K562 (cell line): ENCODE data around the gene ITGB2. TPM values are rescaled to one million over a fixed set of nuclear protein-coding genes. Genes with fewer than 3 reads are reported as not detected.

Experiments used
- ATAC-seq: fragments of 200-7000 bp; cut with Tn5 transposase; 3 replicates; pipeline ENCODE4 v1.9.1; 2020; ENCODE audit warnings: moderate library complexity
- BruUV-seq: library from RNA; stranded (reverse); fragments of 400-500 nt; replicated peaks from 2 replicates; lab custom pipeline; 2021; lab: Mats Ljungman, UMichigan
- CTCF ChIA-PET: fragments of 300-600 bp; formaldehyde crosslinking; extraction: SDS; loops from one replicate; lab custom pipeline; 2021; ENCODE audit warnings: low intra/inter-chr PET ratio; lab: Yijun Ruan, JAX
- POLR2A ChIA-PET: fragments of 300-600, 350-650 bp; sonication (Branson Sonifier 250); formaldehyde crosslinking; extraction: SDS; loops from one replicate; lab custom pipeline; 2021; ENCODE audit warnings: antibody characterized with exemption, inconsistent platforms; lab: Yijun Ruan, JAX
- DNase-seq, 4 experiments: peaks; one replicate each; pipeline versions ENCODE4 v3.0.0 to v3.0.0-alpha.2; 2011 to 2018; ENCODE audit warnings: low spot score in 3 of 4, mixed read lengths in 3 of 4; ENCODE audit errors: extremely low read depth in 1 of 4
- FAIRE-seq: peaks from 2 replicates; lab custom pipeline; 2011; peaks lifted over from hg19 to GRCh38; lab: Jason Lieb, UNC
- H2AFZ ChIP-seq: 2 replicates; pipeline ENCODE4 v1.6.0; 2011; ENCODE audit warnings: low read depth, low read length, control low read depth, inconsistent platforms
- H3K27ac ChIP-seq: fragments of 200-600 bp; 3 replicates; pipeline ENCODE4 v1.8.0; 2011; ENCODE audit warnings: low read depth, mild to moderate bottlenecking, control low read depth, inconsistent platforms, low read length, moderate library complexity, mixed read lengths; ENCODE audit errors: extremely low read depth
- H3K27me3 ChIP-seq, 2 experiments: fragments of 300-600 bp in 1 of 2; 2 replicates in 1 of 2; 3 replicates in 1 of 2; pipeline versions ENCODE4 v1.6.0 to v1.8.0; 2011; ENCODE audit warnings: inconsistent platforms in 2 of 2, low read length in 2 of 2, mild to moderate bottlenecking in 1 of 2, mixed read lengths in 1 of 2, moderate library complexity in 1 of 2; ENCODE audit not compliant: control insufficient read depth in 2 of 2, insufficient read depth in 2 of 2
- H3K36me3 ChIP-seq: fragments of 300-600 bp; 3 replicates; pipeline ENCODE4 v1.8.0; 2011; ENCODE audit warnings: mild to moderate bottlenecking, low read length, inconsistent platforms; ENCODE audit not compliant: control insufficient read depth, insufficient read depth
- H3K4me1 ChIP-seq, 2 experiments: fragments of 200-600 bp in 1 of 2; replicated peaks in 1 of 2; 2 replicates in 1 of 2; 3 replicates in 1 of 2; pipeline versions ENCODE4 v1.5.1 to v1.8.0; 2011; ENCODE audit warnings: inconsistent platforms in 2 of 2, low read length in 2 of 2, mild to moderate bottlenecking in 1 of 2, mixed read lengths in 1 of 2, moderate library complexity in 1 of 2; ENCODE audit not compliant: control insufficient read depth in 2 of 2, insufficient read depth in 2 of 2
- H3K4me2 ChIP-seq: 2 replicates; pipeline ENCODE4 v1.6.1; 2011; ENCODE audit warnings: low read length, control low read depth, inconsistent platforms, mixed read lengths; ENCODE audit not compliant: insufficient read depth
- H3K4me3 ChIP-seq: fragments of 200-600 bp; sonication (generic), shearing (Covaris generic); 2 replicates; pipeline ENCODE4 v1.5.1; 2016; ENCODE audit warnings: control low read depth, inconsistent platforms
- H3K79me2 ChIP-seq: fragments of 200-600 bp; 3 replicates; pipeline ENCODE4 v1.8.0; 2011; ENCODE audit warnings: low read length, inconsistent platforms; ENCODE audit not compliant: control insufficient read depth, insufficient read depth
- H3K9ac ChIP-seq, 2 experiments: 2 replicates each; pipeline versions ENCODE4 v1.6.0 to v1.6.1; 2011; ENCODE audit warnings: low read depth in 2 of 2, low read length in 2 of 2, control low read depth in 1 of 2, inconsistent platforms in 1 of 2, mild to moderate bottlenecking in 1 of 2, mixed read lengths in 1 of 2; ENCODE audit not compliant: insufficient read depth in 1 of 2
- H3K9me1 ChIP-seq: one replicate; pipeline ENCODE4 v1.6.0; 2011; ENCODE audit warnings: inconsistent platforms, mild to moderate bottlenecking, low read length, moderate library complexity; ENCODE audit not compliant: control insufficient read depth, insufficient read depth
- H3K9me3 ChIP-seq: replicated peaks from 2 replicates; pipeline ENCODE4 v1.5.1; 2011; ENCODE audit warnings: low read depth, low read length, inconsistent platforms; ENCODE audit not compliant: control insufficient read depth, insufficient read depth
- H4K20me1 ChIP-seq: replicated peaks from 2 replicates; pipeline ENCODE4 v1.6.1; 2011; ENCODE audit warnings: low read length, inconsistent platforms, mixed read lengths; ENCODE audit not compliant: control insufficient read depth, insufficient read depth
- BDP1 ChIP-seq: IDR thresholded peaks from 3 replicates; pipeline ENCODE4 v1.6.1; 2011; ENCODE audit not compliant: insufficient read length, insufficient read depth
- ELF4 ChIP-seq: fragments of 450-650 bp; formaldehyde crosslinking; IDR thresholded peaks from 2 replicates; pipeline ENCODE4 v1.4.0; 2022; ENCODE audit warnings: missing genetic modification characterization
- HDAC2 ChIP-seq: fragments of 450-650 bp; IDR thresholded peaks from 2 replicates; pipeline ENCODE4 v1.6.1; 2016; ENCODE audit warnings: mild to moderate bottlenecking
- POLR2G ChIP-seq: fragments of 200-400 bp; formaldehyde crosslinking; IDR thresholded peaks from 2 replicates; pipeline ENCODE4 v1.6.1; 2017; ENCODE audit warnings: low read depth, mild to moderate bottlenecking, antibody characterized with exemption, low read length, moderate library complexity
- TCFL5 ChIP-seq: fragments of 250-450 bp; sonication (Bioruptor Pico); conservative IDR thresholded peaks from 2 replicates; pipeline ENCODE4 v1.6.1; 2021; ENCODE audit warnings: mild to moderate bottlenecking, moderate library complexity, matching md5 sums
- WGBS: fragments of 100-300 bp; shearing (Covaris generic); methylation state at CpG from one replicate; pipeline ENCODE4 v1.1.6; 2016; ENCODE audit warnings: low coverage, mixed read lengths; ENCODE audit not compliant: insufficient coverage; ENCODE audit errors: missing lambda C conversion rate; 5-methylcytosine and 5-hydroxymethylcytosine counted together
- in situ Hi-C: fragments of 300-500 bp; cut with MboI; formaldehyde crosslinking; loops from 4 replicates; pipeline ENCODE4 v1.15.0; 2018; ENCODE audit warnings: inconsistent platforms, mixed read lengths
- intact Hi-C: fragments of 100-400 bp; cut with micrococcal nuclease; formaldehyde crosslinking; loops from 2 replicates; pipeline ENCODE4 v1.14.2; 2022
- polyA plus RNA-seq, 8 experiments: library from polyadenylated mRNA; depleted of rRNA in 4 of 8; stranded (reverse) in 5 of 8; unstranded in 3 of 8; fragments of >200 nt; fragmentation: Nextera tagmentation in 2 of 8; fragmentation: Illumina TruSeq in 1 of 8; extraction: Ambion mirVana in 2 of 8; extraction: Trizol in 1 of 8; gene quantifications; 2 replicates each; pipeline versions ENCODE4 v1.2.1 to v1.2.3, GENCODE V29; 2011 to 2014; ENCODE audit warnings: inconsistent platforms in 1 of 8, missing spikeins in 1 of 8
- total RNA-seq, 7 experiments: library from RNA; depleted of rRNA in 6 of 7; stranded (reverse); fragments of >200 nt in 6 of 7; fragmentation: Illumina TruSeq in 2 of 7; extraction: Trizol in 2 of 7; gene quantifications; 2 replicates each; pipeline versions ENCODE4 v1.2.1 to v1.2.3, GENCODE V29; 2011 to 2021; ENCODE audit warnings: low replicate concordance in 1 of 7

ITGB2 gene
- total and polyA plus RNA-seq, 9 of the 15 experiments (the other 6 are each of a cell fraction or from before 2014, with no cell fraction given): 0.07 to 1.3 (median 0.51) TPM; not detected in 2

- intact Hi-C loops: no loop called here
- no peak overlapping the region for H2AFZ ChIP-seq
- no peaks in the 10 kb centered on the region for H3K9me3 ChIP-seq
- BruUV-seq: no TSS peak
- H3K9ac ChIP-seq: no peak overlapping the region
- peaks cover 23 to 51% of the 10 kb centered on the region in 2 experiments for H3K4me1 ChIP-seq
- DNase-seq: no peak
- H4K20me1 ChIP-seq: peaks cover 6% of the 10 kb centered on the region
- no peaks in the 10 kb centered on the region for H3K27me3 ChIP-seq
- no peak overlapping the region for H3K4me2 ChIP-seq
- H3K27ac ChIP-seq: no peak overlapping the region
- POLR2A ChIA-PET: interaction anchor here (0.6 to 1.0 kb wide), 3 partner anchors 8 to 41 kb away, joined by 3 to 4 read pairs (median 3); no protein-coding TSS in a partner anchor
- TF ChIP-seq TCFL5 (CRISPR knock-in tag) (no peak), HDAC2 (no peak)
- TF ChIP-seq, all 486 proteins: peak for 0
- ATAC-seq: no peak
- CTCF ChIA-PET: no interaction called here
- Histone ChIP-seq H3K36me3 (peaks cover 76% of the 10 kb centered on the region), H3K4me3 (no peak overlapping the region), H3K79me2 (peaks cover 35% of the 10 kb centered on the region), H3K9me1 (peaks cover 2% of the 10 kb centered on the region)
- no peak for FAIRE-seq
- WGBS: 83% methylated on average over 10 of the region's 10 CpGs
- in situ Hi-C loops: no loop called here
Observed at GRCh38 chr21:44858791-44859190, 61.9 kb downstream of the ITGB2 start.

- 93% methylated on average over 15 of the region's 15 CpGs for WGBS
- Histone ChIP-seq H3K4me2 (no peak overlapping the region), H3K9ac (peak overlapping the region in 1 of 2 experiments; percentile 27; a peak in 1 of 4 replicates), H3K27ac (no peak overlapping the region), H2AFZ (no peak overlapping the region), H3K27me3 (no peaks in the 10 kb centered on the region), H3K9me3 (no peaks in the 10 kb centered on the region), H3K4me3 (no peak overlapping the region), H3K79me2 (peaks cover 35% of the 10 kb centered on the region), H3K9me1 (peaks cover 6% of the 10 kb centered on the region), H3K36me3 (peaks cover 75% of the 10 kb centered on the region), H4K20me1 (peaks cover 6% of the 10 kb centered on the region), H3K4me1 (peaks cover 28 to 55% of the 10 kb centered on the region in 2 experiments)
- ATAC-seq: no peak
- in situ Hi-C loops (no loop called here), intact Hi-C loops (no loop called here)
- POLR2A ChIA-PET: interaction anchor here (0.6 to 1.4 kb wide), 2 partner anchors 8 to 42 kb away, joined by 3 to 5 read pairs; no protein-coding TSS in a partner anchor
- no peak for FAIRE-seq
- DNase-seq: no peak
- TF ChIP-seq BDP1 (no peak), POLR2G (0 out of 2 replicates have a peak, but pooled peaks have one; percentile 29), ELF4 (no peak)
- no TSS peak for BruUV-seq
- CTCF ChIA-PET: no interaction called here
Observed at GRCh38 chr21:44858291-44858690, 62.4 kb downstream of the ITGB2 start.
